GM19395 (cell line): Measurements from ENCODE around the gene CDK12.
"Not testable (repeated sequence)": the region's sequence is repeated elsewhere in the genome, so short reads cannot be mapped to it uniquely, and the experiment has no call there.

Source experiments
- ATAC-seq: cut with Tn5 transposase; IDR thresholded peaks from one replicate; pipeline ENCODE4 v1.9.1; 2021; ENCODE audit warnings: mild to moderate bottlenecking, moderate library complexity; ENCODE audit not compliant: unreplicated experiment

Gene CDK12

DNA sequence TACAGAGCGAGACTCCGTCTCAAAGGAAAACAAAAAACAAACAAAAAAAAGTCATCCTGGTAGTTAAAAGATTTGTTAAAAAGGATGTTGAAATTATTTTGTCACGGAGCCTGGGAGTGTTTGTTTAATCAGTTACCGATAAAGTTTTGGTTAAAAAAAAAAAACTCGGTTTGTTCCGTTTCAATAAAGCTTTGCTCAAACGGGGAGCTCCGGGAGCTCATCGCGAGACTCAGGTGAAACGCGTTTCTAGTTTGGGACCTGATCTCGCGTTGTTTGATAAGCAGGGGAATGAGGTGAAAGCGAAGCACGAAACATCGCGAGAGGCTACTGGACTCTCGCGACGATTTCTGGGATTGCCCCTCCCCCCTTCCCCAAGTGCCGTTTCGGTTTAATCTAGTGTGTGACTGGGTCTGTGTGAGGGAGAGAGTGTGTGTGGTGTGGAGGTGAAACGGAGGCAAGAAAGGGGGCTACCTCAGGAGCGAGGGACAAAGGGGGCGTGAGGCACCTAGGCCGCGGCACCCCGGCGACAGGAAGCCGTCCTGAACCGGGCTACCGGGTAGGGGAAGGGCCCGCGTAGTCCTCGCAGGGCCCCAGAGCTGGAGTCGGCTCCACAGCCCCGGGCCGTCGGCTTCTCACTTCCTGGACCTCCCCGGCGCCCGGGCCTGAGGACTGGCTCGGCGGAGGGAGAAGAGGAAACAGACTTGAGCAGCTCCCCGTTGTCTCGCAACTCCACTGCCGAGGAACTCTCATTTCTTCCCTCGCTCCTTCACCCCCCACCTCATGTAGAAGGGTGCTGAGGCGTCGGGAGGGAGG is at the start of gene CDK12:
Gene CDK12 (plus strand): TSS at position 374 of the 813 bp plus-strand sequence. CDS start 586 bp downstream, outside the sequence.
- peak; percentile 71 for ATAC-seq

DNA sequence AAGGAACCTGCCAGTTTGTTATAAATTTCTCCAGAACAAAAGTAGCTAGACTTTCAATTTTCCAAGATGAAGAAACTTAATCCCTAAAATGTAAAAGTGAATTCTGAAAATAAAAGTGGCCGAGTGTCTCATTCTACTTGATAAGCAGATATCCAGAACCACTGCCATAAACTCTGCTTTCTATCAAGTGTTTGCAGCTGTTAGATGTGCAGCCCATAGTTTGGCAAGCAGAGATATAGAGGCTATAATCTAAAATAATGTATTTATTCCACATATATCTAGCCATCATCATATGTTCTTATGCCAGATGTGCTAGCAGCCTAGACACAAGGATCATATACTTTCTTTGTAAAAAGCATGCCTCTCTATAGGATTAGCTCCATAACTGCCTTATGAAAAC is 45.1 kb upstream of the CDK12 start:
- ATAC-seq, result no peak

DNA sequence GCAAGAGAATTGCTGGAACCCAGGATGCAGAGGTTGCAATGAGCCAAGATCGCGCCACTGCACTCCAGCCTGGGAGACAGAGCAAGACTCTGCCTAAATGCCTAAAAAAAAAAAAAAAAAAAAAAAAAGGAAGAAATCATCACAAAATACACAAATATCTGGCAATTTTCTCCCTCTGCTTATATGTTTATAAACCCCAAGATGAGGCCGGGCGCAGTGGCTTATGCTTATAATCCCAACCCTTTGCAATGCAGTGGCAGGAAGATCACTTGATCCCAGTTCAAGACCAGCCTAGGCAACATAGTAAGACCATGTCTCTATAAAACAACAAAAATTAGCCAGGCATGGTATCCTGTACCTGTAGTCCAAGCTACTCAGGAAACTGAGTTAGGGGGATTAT is 31.7 kb upstream of the CDK12 start:
- no peak for ATAC-seq

DNA sequence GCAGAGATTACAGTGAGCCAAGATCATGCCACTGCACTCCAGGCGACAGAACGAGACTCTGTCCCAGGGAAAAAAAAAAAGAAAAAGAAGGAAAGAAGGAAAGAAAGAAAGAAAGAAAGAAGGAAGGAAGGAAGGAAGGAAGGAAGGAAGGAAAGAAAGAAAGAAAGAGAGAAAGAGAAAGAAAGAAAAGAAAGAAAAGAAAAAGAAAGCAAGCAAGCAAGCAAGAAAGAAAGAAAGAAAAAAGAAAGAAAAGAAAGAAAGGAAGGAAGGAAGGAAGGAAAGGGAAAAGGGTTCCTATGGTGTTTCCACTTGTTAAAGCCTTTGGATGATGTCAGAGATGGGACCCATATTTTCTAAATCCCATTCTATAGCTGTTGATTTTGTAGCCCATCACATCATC is 21.4 kb upstream of the CDK12 start:
- ATAC-seq, result not testable (repeated sequence)

DNA sequence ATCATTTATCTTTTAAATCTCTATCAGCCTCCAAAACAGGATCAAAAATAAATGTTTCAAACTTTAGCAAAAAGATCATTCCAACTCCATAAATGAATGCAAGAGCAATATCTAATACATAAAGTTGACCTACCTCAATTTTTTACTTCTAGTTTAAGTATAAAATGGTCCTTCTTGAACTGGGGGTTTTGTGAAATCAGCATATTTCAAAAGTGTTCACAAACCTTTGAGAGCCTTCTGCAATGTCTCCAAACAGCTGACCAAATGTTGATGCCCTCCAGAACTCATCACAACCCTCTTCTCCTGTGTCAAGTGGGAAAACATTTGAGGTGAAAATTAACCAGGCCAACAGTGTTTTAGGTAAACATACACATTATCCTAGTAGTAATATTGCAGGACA is 18.0 kb upstream of the CDK12 start:
- no peak for ATAC-seq

DNA sequence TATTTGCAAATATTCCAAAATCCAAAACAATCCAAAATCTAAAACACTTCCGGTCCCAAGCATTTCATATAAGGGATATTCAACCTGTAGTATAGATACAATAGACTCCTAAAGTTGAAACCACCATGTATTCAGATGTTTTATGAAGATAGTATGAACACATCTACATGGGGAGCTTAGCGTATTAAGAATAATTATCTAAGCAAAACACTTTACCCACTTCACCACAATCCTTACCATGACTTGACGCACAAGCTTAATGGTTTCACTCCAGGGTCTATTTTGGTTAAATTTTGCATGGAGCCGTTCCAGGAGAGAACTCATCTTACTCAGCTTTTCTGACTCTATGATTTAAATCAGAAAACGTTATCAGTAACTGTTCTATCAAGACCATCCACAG is 13.7 kb upstream of the CDK12 start:
- no peak for ATAC-seq

DNA sequence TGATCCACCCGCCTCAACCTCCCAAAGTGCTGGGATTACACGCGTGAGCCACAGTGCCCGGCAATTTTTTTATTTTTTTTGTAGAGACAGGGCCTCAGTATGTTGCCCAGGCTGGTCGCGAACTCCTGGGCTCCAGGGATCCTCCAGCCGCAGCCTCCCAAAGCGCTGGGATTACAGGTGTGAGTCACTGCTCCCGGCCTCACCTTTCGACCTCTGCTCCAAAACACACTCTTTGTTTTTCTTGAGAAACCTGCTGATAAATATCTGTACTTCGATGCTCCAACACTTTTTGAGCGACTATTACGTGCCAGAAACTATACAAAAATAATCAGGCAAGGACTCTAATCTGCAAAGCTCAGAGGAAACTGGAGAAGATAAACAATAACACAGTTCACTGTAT is 11.2 kb upstream of the CDK12 start:
- no peak for ATAC-seq

DNA sequence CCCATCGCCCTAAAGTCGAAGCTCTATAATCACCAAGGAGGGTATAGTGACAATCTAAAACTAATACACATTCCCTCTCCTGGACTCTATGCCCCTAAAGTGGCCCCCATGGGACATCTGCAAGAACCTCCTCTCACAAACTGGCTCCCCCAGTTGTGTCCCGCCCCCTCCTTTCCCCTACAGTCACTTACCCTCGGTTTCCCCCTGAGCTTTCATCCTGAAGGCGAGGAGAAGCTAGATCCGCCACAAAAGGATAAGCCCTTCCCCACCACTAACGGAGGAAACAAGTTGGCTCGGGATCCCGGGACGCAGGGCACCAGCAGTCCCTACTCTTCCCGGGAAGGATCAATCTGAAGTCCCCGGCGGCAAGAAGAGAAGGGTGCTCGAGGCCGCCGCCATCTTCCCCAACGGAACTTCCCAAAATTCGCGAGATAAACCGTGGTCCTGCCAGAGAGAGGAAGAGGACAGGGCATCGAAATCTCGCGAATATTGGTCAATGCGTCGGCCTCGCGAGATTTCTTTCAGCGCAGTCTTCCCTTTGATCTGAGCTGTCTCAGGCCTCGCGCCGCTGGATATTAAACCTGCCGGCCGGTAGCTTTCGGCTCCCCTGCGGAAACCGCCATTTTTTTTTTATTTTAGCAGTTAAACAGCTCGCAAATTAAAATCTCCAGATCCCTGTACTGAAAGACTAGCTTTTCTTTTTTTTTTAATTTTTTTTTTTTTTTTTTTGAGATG is 10.3 kb upstream of the CDK12 start, which contains the start of gene MED1:
Gene MED1 (minus strand): TSS at position 417 of the 735 bp plus-strand sequence. CDS start 201 bp downstream, at position 216.
- ATAC-seq, result peak; percentile 85

DNA sequence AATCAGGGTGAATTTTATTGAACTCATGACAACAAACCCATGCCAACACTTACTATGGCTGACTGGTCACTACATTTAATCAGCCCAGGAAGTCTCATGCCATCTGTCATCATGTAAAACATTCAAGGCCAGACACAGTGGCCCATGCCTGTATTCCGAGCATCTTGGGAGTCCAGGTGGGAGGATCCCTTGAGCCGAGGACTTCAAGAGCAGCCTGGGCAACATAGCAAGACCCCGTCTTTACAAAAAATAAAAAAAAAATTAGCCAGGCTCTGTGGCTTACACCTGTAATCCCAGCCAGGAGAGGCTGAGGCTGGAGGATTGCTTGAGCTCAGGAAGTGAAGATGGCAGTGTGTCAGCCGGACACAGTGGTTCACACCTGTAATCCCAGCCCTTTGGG is 5.4 kb upstream of the CDK12 start:
- no peak for ATAC-seq

DNA sequence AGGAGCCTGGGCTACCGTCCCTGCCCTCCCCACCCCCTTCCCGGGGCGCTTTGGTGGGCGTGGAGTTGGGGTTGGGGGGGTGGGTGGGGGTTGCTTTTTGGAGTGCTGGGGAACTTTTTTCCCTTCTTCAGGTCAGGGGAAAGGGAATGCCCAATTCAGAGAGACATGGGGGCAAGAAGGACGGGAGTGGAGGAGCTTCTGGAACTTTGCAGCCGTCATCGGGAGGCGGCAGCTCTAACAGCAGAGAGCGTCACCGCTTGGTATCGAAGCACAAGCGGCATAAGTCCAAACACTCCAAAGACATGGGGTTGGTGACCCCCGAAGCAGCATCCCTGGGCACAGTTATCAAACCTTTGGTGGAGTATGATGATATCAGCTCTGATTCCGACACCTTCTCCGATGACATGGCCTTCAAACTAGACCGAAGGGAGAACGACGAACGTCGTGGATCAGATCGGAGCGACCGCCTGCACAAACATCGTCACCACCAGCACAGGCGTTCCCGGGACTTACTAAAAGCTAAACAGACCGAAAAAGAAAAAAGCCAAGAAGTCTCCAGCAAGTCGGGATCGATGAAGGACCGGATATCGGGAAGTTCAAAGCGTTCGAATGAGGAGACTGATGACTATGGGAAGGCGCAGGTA is 762 bp downstream of the CDK12 start:
- ATAC-seq, result peak; percentile 16

DNA sequence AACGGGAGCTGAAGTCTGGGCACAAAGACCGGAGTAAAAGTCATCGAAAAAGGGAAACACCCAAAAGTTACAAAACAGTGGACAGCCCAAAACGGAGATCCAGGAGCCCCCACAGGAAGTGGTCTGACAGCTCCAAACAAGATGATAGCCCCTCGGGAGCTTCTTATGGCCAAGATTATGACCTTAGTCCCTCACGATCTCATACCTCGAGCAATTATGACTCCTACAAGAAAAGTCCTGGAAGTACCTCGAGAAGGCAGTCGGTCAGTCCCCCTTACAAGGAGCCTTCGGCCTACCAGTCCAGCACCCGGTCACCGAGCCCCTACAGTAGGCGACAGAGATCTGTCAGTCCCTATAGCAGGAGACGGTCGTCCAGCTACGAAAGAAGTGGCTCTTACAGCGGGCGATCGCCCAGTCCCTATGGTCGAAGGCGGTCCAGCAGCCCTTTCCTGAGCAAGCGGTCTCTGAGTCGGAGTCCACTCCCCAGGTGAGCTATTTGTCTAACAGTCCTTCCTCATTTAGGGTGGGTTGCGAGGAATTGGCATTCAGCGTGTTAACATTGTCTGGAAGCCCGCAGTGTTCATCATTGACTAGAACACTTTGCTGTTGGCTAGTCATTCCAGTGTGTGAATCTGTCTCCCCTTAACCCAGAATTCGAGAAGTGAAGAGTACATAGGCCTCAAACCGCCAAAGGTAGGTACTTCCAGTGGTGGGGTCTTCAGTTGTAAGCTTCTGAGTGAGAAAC is 1.5 kb downstream of the CDK12 start:
- ATAC-seq, result no peak

DNA sequence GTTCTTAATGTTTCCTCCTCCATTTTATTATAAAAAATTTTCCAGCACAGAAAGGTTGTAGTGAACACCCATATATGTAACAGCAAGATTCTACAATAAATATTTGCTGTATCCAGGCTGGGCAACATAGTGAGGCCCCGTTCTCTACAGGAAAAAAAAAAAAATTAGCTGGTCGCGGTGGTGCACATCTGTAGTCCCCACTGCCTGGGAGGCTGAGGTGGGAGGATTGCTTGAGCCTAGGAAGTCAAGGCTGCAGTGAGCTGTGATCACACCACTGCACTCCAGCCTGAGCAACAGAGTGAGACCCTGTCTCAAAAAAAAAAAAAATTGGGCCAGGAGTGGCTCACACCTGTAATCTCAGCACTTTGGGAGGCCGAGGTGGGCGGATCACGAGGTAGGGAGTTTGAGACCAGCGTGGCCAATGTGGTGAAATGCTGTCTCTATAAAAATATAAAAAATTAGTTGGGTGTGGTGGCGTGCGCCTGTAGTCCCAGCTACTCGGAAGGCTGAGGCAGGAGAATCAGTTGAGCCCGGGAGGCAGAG is 3.4 kb downstream of the CDK12 start:
- not testable (repeated sequence) for ATAC-seq

DNA sequence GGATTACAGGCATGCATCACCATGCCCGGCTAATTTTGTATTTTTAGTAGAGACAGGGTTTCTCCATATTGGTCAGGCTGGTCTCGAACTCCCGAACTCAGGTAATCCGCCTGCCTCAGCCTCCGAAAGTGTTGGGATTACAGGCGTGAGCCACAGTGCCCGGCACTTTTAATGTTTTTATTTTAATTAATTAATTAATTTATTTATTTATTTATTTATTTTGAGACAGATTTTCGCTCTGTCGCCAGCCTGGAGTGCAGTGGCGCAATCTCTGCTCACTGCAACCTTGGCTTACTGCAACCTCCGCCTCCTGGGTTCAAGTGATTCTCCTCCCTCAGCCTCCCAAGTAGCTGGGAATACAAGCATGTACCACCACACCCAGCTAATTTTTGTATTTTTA is 7.3 kb downstream of the CDK12 start:
- not testable (repeated sequence) for ATAC-seq

DNA sequence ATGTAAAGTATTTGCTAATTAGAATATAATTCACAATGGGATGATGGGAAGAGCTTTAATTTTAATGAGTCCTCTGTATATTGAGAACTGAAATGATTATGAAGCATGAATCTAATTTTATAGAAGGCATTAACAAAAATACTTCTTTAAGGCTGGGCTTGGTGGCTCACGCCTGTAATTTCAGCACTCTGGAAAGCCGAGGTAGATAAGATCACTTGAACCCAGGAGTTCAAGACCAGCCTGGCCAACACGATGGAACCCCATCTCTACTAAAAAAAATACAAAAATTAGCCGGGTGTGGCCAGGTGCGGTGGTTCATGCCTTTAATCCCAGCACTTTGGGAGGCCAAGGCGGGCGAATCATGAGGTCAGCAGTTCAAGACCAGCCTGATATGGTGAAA is 12.0 kb downstream of the CDK12 start:
- ATAC-seq, result no peak

DNA sequence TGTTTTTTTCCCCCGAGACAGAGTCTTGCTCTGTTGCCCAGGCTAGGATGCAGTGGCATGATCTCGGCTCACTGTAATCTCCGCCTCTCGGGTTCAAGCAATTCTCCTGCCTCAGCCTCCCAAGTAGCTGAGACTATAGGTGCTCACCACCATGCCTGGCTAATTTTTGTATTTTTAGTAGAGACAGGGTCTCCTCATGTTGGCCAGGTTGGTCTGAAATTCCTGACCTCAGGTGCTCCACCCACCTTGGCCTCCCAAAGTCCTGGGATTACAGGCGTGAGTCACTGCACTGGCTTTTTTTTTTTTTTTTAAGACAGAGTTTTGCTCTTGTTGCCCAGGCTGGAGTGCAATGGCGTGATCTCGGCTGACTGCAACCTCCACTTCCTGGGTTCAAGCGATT is 18.3 kb downstream of the CDK12 start:
- not testable (repeated sequence) for ATAC-seq

DNA sequence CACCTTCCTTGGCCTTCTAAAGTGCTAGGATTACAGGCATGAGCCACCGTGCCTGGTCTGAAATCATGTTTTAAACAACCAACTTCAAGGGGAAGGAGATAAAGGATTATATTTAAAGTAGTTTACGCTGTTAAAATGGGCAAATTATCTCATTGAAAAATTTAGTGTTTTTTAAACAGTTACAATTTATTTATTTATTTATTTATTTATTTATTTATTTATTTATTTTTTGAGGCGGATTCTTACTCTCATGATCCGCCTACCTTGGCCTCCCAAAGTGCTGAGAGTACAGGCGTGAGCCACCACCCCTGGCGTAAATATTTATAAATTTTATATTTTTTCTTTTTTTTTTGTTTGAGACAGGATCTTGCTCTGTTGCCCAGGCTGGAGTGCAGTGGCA is 22.2 kb downstream of the CDK12 start:
- no peak for ATAC-seq

DNA sequence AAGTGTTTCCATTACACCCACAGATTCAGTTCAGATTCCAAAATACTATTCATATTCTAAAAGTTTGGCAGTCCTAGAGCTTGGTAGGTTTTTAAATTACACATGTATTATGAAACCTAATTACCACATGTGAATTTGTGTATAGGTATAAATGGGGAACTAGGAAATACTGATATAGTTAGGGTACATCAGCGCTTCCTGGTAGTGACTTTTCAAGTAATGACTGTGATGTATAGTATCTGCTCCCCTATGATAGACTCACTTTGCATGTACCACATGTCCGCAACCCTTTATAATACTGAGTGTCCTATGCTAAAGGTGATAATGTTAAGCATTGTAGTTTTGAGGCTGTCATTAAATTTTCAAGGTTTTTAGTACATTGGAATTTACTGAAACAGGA is 22.9 kb downstream of the CDK12 start:
- ATAC-seq, result peak; percentile 80

DNA sequence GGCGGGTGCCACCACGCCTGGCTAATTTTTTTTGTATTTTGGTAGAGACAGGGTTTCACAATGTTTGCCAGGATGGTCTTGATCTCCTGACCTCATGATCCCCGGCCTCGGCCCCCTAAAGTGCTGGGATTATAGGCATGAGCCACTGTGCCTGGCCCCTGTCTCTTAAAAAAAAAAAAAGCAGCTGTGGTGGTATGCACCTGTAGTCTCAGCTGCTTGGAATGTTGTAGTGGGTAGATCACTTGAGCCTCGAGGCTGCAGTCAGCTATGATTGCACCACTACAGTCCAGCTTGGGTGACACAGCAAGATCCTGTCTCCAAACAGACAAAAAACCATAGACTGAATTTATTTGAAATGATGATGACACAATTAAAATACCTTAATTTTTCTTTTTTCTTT is 24.3 kb downstream of the CDK12 start:
- no peak for ATAC-seq

DNA sequence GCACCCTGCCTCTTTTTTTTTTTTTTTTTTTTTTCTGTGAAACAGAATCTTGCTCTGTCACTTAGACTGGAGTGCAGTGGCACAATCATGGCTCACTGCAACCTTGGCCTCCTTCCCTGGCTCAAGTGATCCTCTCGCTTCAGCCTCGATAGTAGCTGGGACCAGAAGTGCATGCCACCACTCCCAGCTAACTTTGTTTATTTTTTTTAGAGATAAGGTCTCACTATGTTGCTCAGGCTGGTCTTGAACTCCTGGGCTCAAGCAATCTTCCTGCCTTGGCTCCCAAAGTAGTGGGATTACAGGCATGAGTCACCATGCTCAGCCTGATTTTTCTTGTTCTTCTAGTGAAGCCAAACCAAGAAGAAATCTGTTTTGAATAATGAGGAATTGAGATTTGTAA is 25.0 kb downstream of the CDK12 start:
- no peak for ATAC-seq

DNA sequence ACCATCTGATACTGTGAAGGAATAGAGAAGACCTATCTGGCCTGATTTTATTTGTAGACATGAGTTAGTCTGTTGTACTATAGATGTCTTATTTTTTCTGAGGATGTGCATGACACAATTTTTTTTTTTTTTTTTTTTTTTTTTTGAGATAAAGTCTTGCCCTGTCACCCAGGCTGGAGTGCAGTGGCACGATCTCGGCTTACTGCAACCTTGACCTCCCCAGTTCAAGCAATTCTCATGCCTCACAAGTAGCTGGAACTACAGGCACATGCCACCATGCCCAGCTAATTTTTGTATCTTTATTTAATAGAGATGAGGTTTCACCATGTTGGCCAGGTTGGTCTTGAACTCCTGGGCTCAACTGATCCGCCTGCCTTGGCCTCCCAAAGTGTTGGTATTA is 26.2 kb downstream of the CDK12 start:
- not testable (repeated sequence) for ATAC-seq

DNA sequence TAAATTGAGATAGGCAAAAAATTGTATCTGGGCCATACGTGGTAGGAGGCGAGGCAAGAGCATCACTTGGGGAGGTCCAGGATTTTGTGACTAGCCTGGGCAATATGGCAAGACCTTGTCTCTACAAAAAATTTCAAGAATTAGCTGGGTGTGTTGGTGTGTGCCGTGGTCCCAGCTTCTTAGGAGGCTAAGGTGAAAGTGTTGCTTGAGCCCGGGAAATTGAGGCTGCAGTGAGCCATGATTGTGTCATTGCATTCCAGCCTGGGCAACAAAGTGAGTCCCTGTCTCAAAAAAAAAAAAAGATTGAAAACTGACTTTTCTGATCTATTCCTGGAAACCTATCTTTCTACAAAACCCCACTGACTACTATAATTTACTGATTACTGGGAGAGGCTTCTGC is 26.7 kb downstream of the CDK12 start:
- no peak for ATAC-seq
